NCI-H460 (cell line): ENCODE measurements around the gene PSMG4. TPM values are rescaled to one million over a fixed set of nuclear protein-coding genes. Genes with fewer than 3 reads are reported as not detected.
A peak's percentile ranks its signal among the peaks of the same experiment; 100 is the strongest.

ENCODE experiments used
- DNase-seq: peaks from one replicate; pipeline ENCODE4 v3.0.0-alpha.2; 2016; ENCODE audit warnings: low read depth; ENCODE audit errors: extremely low read depth
- polyA plus RNA-seq: library from polyadenylated mRNA; depleted of rRNA; stranded (reverse); fragments of >200 nt; gene quantifications from 2 replicates; pipeline ENCODE4 v1.2.3, GENCODE V29; 2014; cell fraction: nucleus; rRNA removed
- total RNA-seq: library from RNA; depleted of rRNA; stranded (reverse); fragments of >200 nt; shearing (Covaris generic); gene quantifications from 2 replicates; pipeline ENCODE4 v1.2.3, GENCODE V29; 2014; rRNA removed

Gene PSMG4
- total RNA-seq = 25.4 and 32.5 TPM in 2 replicates
- polyA plus RNA-seq = 46.4 and 56.0 TPM in 2 replicates

GRCh38 chr6:3258720-3259490 lies at the start of gene PSMG4:
TSS of gene PSMG4 (plus strand) at chr6:3258947. CDS start at chr6:3259023, 76 bp downstream.
- DNase-seq = peak; percentile 77

- DNase-seq = peak; percentile 94
These were observed 49.4 kb upstream of the PSMG4 start for GRCh38 chr6:3209114-3210023.

- no peak for DNase-seq
These were observed 48.6 kb upstream of the PSMG4 start for GRCh38 chr6:3210024-3210610.

GRCh38 chr6:3211681-3212080 lies 47.1 kb upstream of the PSMG4 start:
- DNase-seq = no peak

- no peak for DNase-seq
These were observed 46.5 kb upstream of the PSMG4 start for GRCh38 chr6:3212261-3212660.

- no peak for DNase-seq
These were observed 45.4 kb upstream of the PSMG4 start for GRCh38 chr6:3213334-3213695.

GRCh38 chr6:3214898-3215297 lies 43.8 kb upstream of the PSMG4 start:
- DNase-seq = no peak

- no peak for DNase-seq
These were observed 41.5 kb upstream of the PSMG4 start for GRCh38 chr6:3217286-3217685.

- DNase-seq = no peak
These were observed 40.5 kb upstream of the PSMG4 start for GRCh38 chr6:3218266-3218665.

- no peak for DNase-seq
These were observed 38.4 kb upstream of the PSMG4 start for GRCh38 chr6:3220366-3220765.

- DNase-seq = no peak
These were observed 37.2 kb upstream of the PSMG4 start for GRCh38 chr6:3221578-3221977.

- DNase-seq = no peak
These were observed 36.2 kb upstream of the PSMG4 start for GRCh38 chr6:3222506-3223038.

GRCh38 chr6:3226042-3226441 lies 32.7 kb upstream of the PSMG4 start:
- no peak for DNase-seq

GRCh38 chr6:3226481-3227362 lies 32.0 kb upstream of the PSMG4 start:
- no peak for DNase-seq

- no peak for DNase-seq
These were observed 31.2 kb upstream of the PSMG4 start, which contains the start of gene TUBB2B for GRCh38 chr6:3227363-3228045. TSS of gene TUBB2B (minus strand) at chr6:3227653. CDS start at chr6:3227543, 110 bp downstream.

- DNase-seq = no peak
These were observed 30.6 kb upstream of the PSMG4 start for GRCh38 chr6:3228046-3228671.

GRCh38 chr6:3228771-3229565 lies 29.8 kb upstream of the PSMG4 start:
- no peak for DNase-seq

- no peak for DNase-seq
These were observed 29.1 kb upstream of the PSMG4 start for GRCh38 chr6:3229566-3230178.
